SK-N-SH (cell line): ENCODE data around the gene ZNF277.

ENCODE experiments used
- CTCF ChIP-seq: fragments of 200-600 bp; sonication (generic); IDR thresholded peaks from 2 replicates; pipeline ENCODE4 v1.6.1; 2017; ENCODE audit warnings: antibody characterized with exemption, mild to moderate bottlenecking, moderate library complexity
- ELF1 ChIP-seq: IDR thresholded peaks from 2 replicates; pipeline ENCODE4 v1.4.0; 2012
- GABPA ChIP-seq: IDR thresholded peaks from 2 replicates; pipeline ENCODE4 v1.4.0; 2012; ENCODE audit warnings: low read depth, mild to moderate bottlenecking
- GATA2 ChIP-seq: sonication (generic); formaldehyde crosslinking; IDR thresholded peaks from 2 replicates; pipeline ENCODE4 v1.5.0; 2020; ENCODE audit warnings: mild to moderate bottlenecking, missing genetic modification reagents
- MAX ChIP-seq: IDR thresholded peaks from 2 replicates; pipeline ENCODE4 v1.4.0; 2012; ENCODE audit warnings: low read depth
- NFIC ChIP-seq: IDR thresholded peaks from 2 replicates; pipeline ENCODE4 v1.4.0; 2012; ENCODE audit warnings: borderline replicate concordance
- PBX3 ChIP-seq: IDR thresholded peaks from 2 replicates; pipeline ENCODE4; 2012
- RXRA ChIP-seq: IDR thresholded peaks from 2 replicates; pipeline ENCODE4 v1.4.0; 2012; ENCODE audit warnings: low read depth, mild to moderate bottlenecking, borderline replicate concordance
- SIN3A ChIP-seq: IDR thresholded peaks from 2 replicates; pipeline ENCODE4 v1.6.1; 2012; ENCODE audit warnings: low read depth, mild to moderate bottlenecking, low read length, moderate library complexity, borderline replicate concordance
- TEAD4 ChIP-seq: IDR thresholded peaks from 2 replicates; pipeline ENCODE4 v1.4.0; 2012; ENCODE audit warnings: mild to moderate bottlenecking, borderline replicate concordance; ENCODE audit not compliant: insufficient read depth

GRCh38 chr7:112266595-112267270, 60.2 kb downstream of the ZNF277 start:
- TF ChIP-seq GATA2 (no peak), CTCF (no peak), SIN3A (no peak), ELF1 (no peak), PBX3 (no peak), NFIC (no peak), MAX (no peak), RXRA (no peak), TEAD4 (no peak), GABPA (no peak)
